ENCODE results near the gene IFNG-AS1.

DNA sequence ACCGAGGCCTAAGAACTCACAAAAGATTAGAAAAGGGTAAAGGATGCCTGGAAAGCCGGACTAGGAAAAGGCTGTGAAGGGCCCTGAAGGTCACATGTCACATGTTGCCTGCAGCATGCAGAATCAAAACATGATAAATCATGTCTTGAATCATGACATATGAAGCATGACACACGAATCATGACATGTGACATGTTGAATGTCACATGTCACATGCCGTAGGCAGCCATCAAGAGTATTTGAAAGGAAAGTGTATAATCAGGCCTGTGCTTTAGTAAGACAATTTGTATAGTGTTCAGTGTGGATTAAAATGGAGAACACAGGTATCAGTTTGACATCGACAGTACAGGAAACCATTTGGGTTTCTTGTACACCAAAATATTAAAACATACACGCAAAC is 30.8 kb downstream of the IFNG-AS1 start:
- TF ChIP-seq, protein P1, sequence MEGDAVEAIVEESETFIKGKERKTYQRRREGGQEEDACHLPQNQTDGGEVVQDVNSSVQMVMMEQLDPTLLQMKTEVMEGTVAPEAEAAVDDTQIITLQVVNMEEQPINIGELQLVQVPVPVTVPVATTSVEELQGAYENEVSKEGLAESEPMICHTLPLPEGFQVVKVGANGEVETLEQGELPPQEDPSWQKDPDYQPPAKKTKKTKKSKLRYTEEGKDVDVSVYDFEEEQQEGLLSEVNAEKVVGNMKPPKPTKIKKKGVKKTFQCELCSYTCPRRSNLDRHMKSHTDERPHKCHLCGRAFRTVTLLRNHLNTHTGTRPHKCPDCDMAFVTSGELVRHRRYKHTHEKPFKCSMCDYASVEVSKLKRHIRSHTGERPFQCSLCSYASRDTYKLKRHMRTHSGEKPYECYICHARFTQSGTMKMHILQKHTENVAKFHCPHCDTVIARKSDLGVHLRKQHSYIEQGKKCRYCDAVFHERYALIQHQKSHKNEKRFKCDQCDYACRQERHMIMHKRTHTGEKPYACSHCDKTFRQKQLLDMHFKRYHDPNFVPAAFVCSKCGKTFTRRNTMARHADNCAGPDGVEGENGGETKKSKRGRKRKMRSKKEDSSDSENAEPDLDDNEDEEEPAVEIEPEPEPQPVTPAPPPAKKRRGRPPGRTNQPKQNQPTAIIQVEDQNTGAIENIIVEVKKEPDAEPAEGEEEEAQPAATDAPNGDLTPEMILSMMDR (IDR thresholded peaks at IDR 0.05), result no peak
- TF ChIP-seq POLR2A (IDR thresholded peaks at IDR 0.05), result no peak
